Smooth muscle cell (in vitro differentiated cells): Measurements from ENCODE around the gene FOXP1. TPM values are rescaled to one million over a fixed set of nuclear protein-coding genes. Genes with fewer than 3 reads are reported as not detected.

ENCODE experiments used
- DNase-seq: peaks from one replicate; lab custom pipeline; 2025; ENCODE audit not compliant: unreplicated experiment; lab: John Stamatoyannopoulos, UW
- H2AFZ ChIP-seq: fragments of 200-600 bp; sonication (generic); 2 replicates; pipeline ENCODE4 v1.6.0; 2016; ENCODE audit warnings: antibody characterized with exemption, low read depth, mild to moderate bottlenecking
- H3F3A ChIP-seq: fragments of 200-600 bp; sonication (generic); 2 replicates; pipeline ENCODE4 v1.6.0; 2017; ENCODE audit warnings: antibody characterized with exemption, low read depth
- H3K27ac ChIP-seq: fragments of 200-600 bp; sonication (generic); 2 replicates; pipeline ENCODE4 v1.5.1; 2016; ENCODE audit warnings: low read depth, mild to moderate bottlenecking
- H3K27me3 ChIP-seq: fragments of 200-600 bp; sonication (generic); 2 replicates; pipeline ENCODE4 v1.6.1; 2016; ENCODE audit warnings: low read depth, mild to moderate bottlenecking
- H3K36me3 ChIP-seq: fragments of 200-600 bp; sonication (generic); 2 replicates; pipeline ENCODE4 v1.5.1; 2016; ENCODE audit warnings: low read depth
- H3K4me1 ChIP-seq: fragments of 200-600 bp; sonication (generic); 2 replicates; pipeline ENCODE4 v1.5.1; 2016; ENCODE audit warnings: low read depth
- H3K4me2 ChIP-seq: fragments of 200-600 bp; sonication (generic); 2 replicates; pipeline ENCODE4 v1.6.0; 2016; ENCODE audit warnings: mild to moderate bottlenecking
- H3K4me3 ChIP-seq: fragments of 200-600 bp; sonication (generic); 2 replicates; pipeline ENCODE4 v1.5.1; 2016; ENCODE audit warnings: mild to moderate bottlenecking
- H3K79me2 ChIP-seq: fragments of 200-600 bp; sonication (generic); 2 replicates; pipeline ENCODE4 v1.6.0; 2016; ENCODE audit warnings: low read depth, mild to moderate bottlenecking
- H3K9ac ChIP-seq: fragments of 200-600 bp; sonication (generic); 2 replicates; pipeline ENCODE4 v1.6.0; 2016; ENCODE audit warnings: low read depth
- H3K9me3 ChIP-seq: fragments of 200-600 bp; sonication (generic); replicated peaks from 2 replicates; pipeline ENCODE4 v1.5.1; 2016; ENCODE audit warnings: low read depth
- H4K20me1 ChIP-seq: fragments of 200-600 bp; sonication (generic); 2 replicates; pipeline ENCODE4 v1.6.0; 2016; ENCODE audit warnings: low read depth
- CTCF ChIP-seq: fragments of 200-600 bp; sonication (generic); IDR thresholded peaks from 2 replicates; pipeline ENCODE4 v1.5.1; 2017; ENCODE audit warnings: borderline replicate concordance, mild to moderate bottlenecking, antibody characterized with exemption; ENCODE audit not compliant: insufficient read depth, poor library complexity, severe bottlenecking
- WGBS: methylation state at CpG from one replicate; pipeline ENCODE4 v1.1.7; 2016; ENCODE audit warnings: low lambda C conversion rate; 5-methylcytosine and 5-hydroxymethylcytosine counted together
- polyA plus RNA-seq: library from polyadenylated mRNA; unstranded; fragments of >200 nt; fragmentation: Nextera tagmentation; extraction: Ambion mirVana; gene quantifications from 2 replicates; pipeline ENCODE4 v1.2.1, GENCODE V29; 2016
- total RNA-seq: library from RNA; depleted of rRNA; stranded (reverse); fragments of >200 nt; gene quantifications from 2 replicates; pipeline ENCODE4 v1.2.3, GENCODE V29; 2014

The FOXP1 gene
- total and polyA plus RNA-seq, 2 experiments from 2014 or later, result 40.9 to 68.0 TPM

- Histone ChIP-seq H3K79me2 (peaks cover 9% of the 10 kb centered on the region), H3K9me3 (no peaks in the 10 kb centered on the region), H3F3A (no peaks in the 10 kb centered on the region), H3K27me3 (no peaks in the 10 kb centered on the region), H3K4me1 (peaks cover 19% of the 10 kb centered on the region), H2AFZ (no peak overlapping the region), H4K20me1 (no peaks in the 10 kb centered on the region), H3K36me3 (no peaks in the 10 kb centered on the region), H3K9ac (no peak overlapping the region), H3K27ac (no peak overlapping the region), H3K4me3 (no peak overlapping the region), H3K4me2 (no peak overlapping the region)
- no peak for DNase-seq
- 89% methylated on average over 1 of the region's 1 CpG for WGBS
- TF ChIP-seq CTCF, result no peak
Measured at GRCh38 chr3:71393093-71393492, 190.4 kb downstream of the FOXP1 start.

GRCh38 chr3:71392251-71392650 lies 191.3 kb downstream of the FOXP1 start:
- TF ChIP-seq CTCF, result no peak
- H3K79me2 ChIP-seq, result peaks cover 9% of the 10 kb centered on the region

GRCh38 chr3:71391361-71391760 lies 192.2 kb downstream of the FOXP1 start:
- WGBS, result 97% methylated on average over 7 of the region's 7 CpGs
- no peak overlapping the region for H3K9ac ChIP-seq
- H3K36me3 ChIP-seq, result no peaks in the 10 kb centered on the region
- no peaks in the 10 kb centered on the region for H4K20me1 ChIP-seq
- no peaks in the 10 kb centered on the region for H3F3A ChIP-seq
- no peaks in the 10 kb centered on the region for H3K27me3 ChIP-seq
- H3K79me2 ChIP-seq, result peaks cover 9% of the 10 kb centered on the region
- no peak overlapping the region for H2AFZ ChIP-seq
- no peak overlapping the region for H3K27ac ChIP-seq
- H3K4me2 ChIP-seq, result no peak overlapping the region
- TF ChIP-seq CTCF, result no peak
- H3K9me3 ChIP-seq, result no peaks in the 10 kb centered on the region
- H3K4me1 ChIP-seq, result peaks cover 11% of the 10 kb centered on the region
- no peak for DNase-seq
- no peak overlapping the region for H3K4me3 ChIP-seq

More at GRCh38 chr3:71392251-71392650, 191.3 kb downstream of the FOXP1 start:
- DNase-seq, result no peak
- H2AFZ ChIP-seq, result no peak overlapping the region
- no peaks in the 10 kb centered on the region for H3K36me3 ChIP-seq
- no peak overlapping the region for H3K4me3 ChIP-seq
- no peaks in the 10 kb centered on the region for H3K27me3 ChIP-seq
- H3K9me3 ChIP-seq, result no peaks in the 10 kb centered on the region
- H3F3A ChIP-seq, result no peaks in the 10 kb centered on the region
- peaks cover 14% of the 10 kb centered on the region for H3K4me1 ChIP-seq
- no peak overlapping the region for H3K27ac ChIP-seq
- no peak overlapping the region for H3K9ac ChIP-seq
- no peaks in the 10 kb centered on the region for H4K20me1 ChIP-seq
- no peak overlapping the region for H3K4me2 ChIP-seq
- WGBS, result 93% methylated on average over 2 of the region's 2 CpGs

GRCh38 chr3:71389911-71390573 lies 193.5 kb downstream of the FOXP1 start:
- Histone ChIP-seq H3K79me2 (peaks cover 9% of the 10 kb centered on the region), H3K27me3 (no peaks in the 10 kb centered on the region), H2AFZ (no peak overlapping the region), H3K9ac (no peak overlapping the region), H3K27ac (no peak overlapping the region), H3K4me2 (peak overlapping the region; percentile 2), H3K9me3 (no peaks in the 10 kb centered on the region), H3F3A (no peaks in the 10 kb centered on the region), H3K4me1 (peaks cover 11% of the 10 kb centered on the region), H4K20me1 (no peaks in the 10 kb centered on the region), H3K36me3 (no peaks in the 10 kb centered on the region), H3K4me3 (peak overlapping the region; percentile 12)
- TF ChIP-seq CTCF, result no peak
- WGBS, result 73% methylated on average over 9 of the region's 9 CpGs
- DNase-seq, result no peak
